GM23248 (cell line): ENCODE data around the gene SLC6A18.

Experiments
- EZH2 ChIP-seq: fragments of 200-600 bp; sonication (generic); IDR thresholded peaks from 2 replicates; pipeline ENCODE4 v1.6.1; 2018; ENCODE audit warnings: antibody characterized with exemption, mild to moderate bottlenecking; ENCODE audit not compliant: insufficient read depth, poor library complexity, severe bottlenecking
- EZH2phosphoT487 ChIP-seq: fragments of 200-600 bp; sonication (generic); IDR thresholded peaks from 2 replicates; pipeline ENCODE4 v1.6.1; 2018; ENCODE audit warnings: antibody characterized with exemption, moderate library complexity, mild to moderate bottlenecking, low read depth; ENCODE audit not compliant: insufficient read depth

DNA sequence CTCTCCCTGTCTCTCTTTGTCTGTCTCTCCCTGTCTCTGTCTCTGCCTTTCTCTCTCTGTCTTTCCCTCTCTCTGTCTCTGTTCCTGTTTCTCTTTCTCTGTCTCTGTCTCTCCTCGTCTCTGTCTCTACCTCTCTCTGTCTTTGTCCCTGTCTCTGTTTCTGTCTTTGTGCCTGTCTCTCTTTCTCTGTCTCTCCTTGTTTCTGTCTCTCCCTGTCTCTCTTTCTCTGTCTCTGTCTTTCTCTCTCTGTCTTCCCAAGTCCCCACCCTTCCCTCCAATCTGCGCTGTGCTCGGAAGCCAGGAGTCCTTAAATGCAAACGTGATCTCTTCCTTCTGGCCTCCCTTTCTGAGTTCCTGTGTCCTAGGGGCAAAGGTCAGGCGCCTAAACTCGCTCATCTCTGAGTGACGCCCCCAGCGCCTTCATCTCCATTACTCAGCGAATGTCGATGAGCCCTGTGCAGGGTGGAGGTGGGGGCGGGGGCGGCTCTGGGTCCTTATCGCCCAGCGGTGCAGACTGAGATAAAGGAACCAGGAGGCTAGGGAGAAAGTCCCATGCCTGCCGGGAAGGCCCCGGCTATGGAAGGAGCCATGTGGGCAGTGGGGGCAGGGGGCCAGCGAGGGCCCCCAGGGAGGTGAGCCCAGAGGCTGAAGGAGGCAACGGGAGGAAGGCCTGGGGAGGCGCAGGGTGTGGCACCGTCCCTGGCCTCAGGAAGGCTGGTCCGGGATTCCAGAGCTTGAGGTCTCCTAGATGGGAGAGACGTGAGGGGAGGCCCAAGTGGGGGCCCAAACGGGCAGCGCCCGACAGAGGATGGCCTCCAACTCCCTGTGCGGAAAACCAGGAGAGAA, 25.3 kb upstream of the SLC6A18 start:
- TF ChIP-seq EZH2 = no peak
- TF ChIP-seq EZH2phosphoT487 = no peak
